Spleen (tissue), 11 donors: ENCODE measurements around the gene CCR9. TPM values are rescaled to one million over a fixed set of nuclear protein-coding genes. Genes with fewer than 3 reads are reported as not detected.

Experiments
- DNase-seq: peaks from one replicate; pipeline ENCODE4 v3.0.0-alpha.2; 2020
- H3K27ac ChIP-seq, 8 donors: fragments of 200-600 bp; sonication (generic) in 7 of 8; 1 replicate in 4 of 8; 2 replicates in 4 of 8; pipeline versions ENCODE4 v1.5.0 to v1.8.0; 2016 to 2021; ENCODE audit warnings: inconsistent platforms in 4 of 8, mild to moderate bottlenecking in 4 of 8, moderate library complexity in 1 of 8
- H3K27me3 ChIP-seq, 7 donors: fragments of 200-600 bp; sonication (generic) in 6 of 7; replicated peaks in 1 of 7; 1 replicate in 4 of 7; 2 replicates in 3 of 7; pipeline versions ENCODE4 v1.5.0 to v1.8.0; 2016 to 2021; ENCODE audit warnings: inconsistent platforms in 3 of 7, mild to moderate bottlenecking in 1 of 7
- H3K36me3 ChIP-seq, 6 donors: fragments of 200-600 bp; sonication (generic) in 5 of 6; 1 replicate in 4 of 6; 2 replicates in 2 of 6; pipeline versions ENCODE4 v1.5.0 to v1.8.0; 2016 to 2021; ENCODE audit warnings: inconsistent platforms in 2 of 6
- H3K4me1 ChIP-seq, 6 donors: fragments of 200-600 bp; sonication (generic) in 5 of 6; 1 replicate in 3 of 6; 2 replicates in 3 of 6; pipeline versions ENCODE4 v1.5.0 to v1.8.0; 2016 to 2021; ENCODE audit warnings: inconsistent platforms in 3 of 6
- H3K4me3 ChIP-seq, 8 donors: fragments of 200-600 bp; sonication (generic) in 7 of 8; 1 replicate in 4 of 8; 2 replicates in 4 of 8; pipeline versions ENCODE4 v1.5.0 to v1.8.0; 2016 to 2021; ENCODE audit warnings: inconsistent platforms in 4 of 8, mild to moderate bottlenecking in 4 of 8, moderate library complexity in 2 of 8
- H3K9me3 ChIP-seq, 8 donors: fragments of 200-600 bp; sonication (generic) in 7 of 8; 1 replicate in 4 of 8; 2 replicates in 4 of 8; pipeline versions ENCODE4 v1.5.0 to v1.8.0; 2016 to 2021; ENCODE audit warnings: inconsistent platforms in 4 of 8
- POLR2A ChIP-seq, 3 donors: fragments of 450-650 bp; IDR thresholded peaks; one replicate each; pipeline ENCODE4 v1.5.1; 2017; ENCODE audit warnings: antibody characterized with exemption in 3 of 3, mild to moderate bottlenecking in 1 of 3
- POLR2AphosphoS5 ChIP-seq, 3 donors: sonication (generic); formaldehyde crosslinking; IDR thresholded peaks; one replicate each; pipeline ENCODE4 v1.5.1; 2017; ENCODE audit warnings: antibody characterized with exemption in 3 of 3
- WGBS, 5 donors: extraction: QIAGEN DNeasy Blood & Tissue Kit in 3 of 5; methylation state at CpG; one replicate each; pipeline versions ENCODE4 v1.1.5 to v1.1.7; 2013 to 2018; 5-methylcytosine and 5-hydroxymethylcytosine counted together
- intact Hi-C: fragments of 100-400 bp; cut with DNase I; formaldehyde crosslinking; loops from one replicate; pipeline ENCODE4 v1.15.0; 2023; ENCODE audit warnings: low total_unique reads
- polyA plus RNA-seq, 3 donors: library from polyadenylated mRNA; stranded (reverse); fragments of 200-250 nt; gene quantifications; one replicate each; pipeline ENCODE4 v1.2.1, GENCODE V29; 2013
- total RNA-seq, 7 donors: library from RNA; depleted of rRNA in 3 of 7; stranded (reverse); fragments of >200 nt in 3 of 7; fragmentation: NEBNext Ultra II Directional in 4 of 7; extraction: Animal tissue kit (Norgen Biotek cat#: 25700) in 4 of 7; gene quantifications; one replicate each; pipeline versions ENCODE4 v1.1.0 to v1.2.1, GENCODE V29; 2016 to 2021
- TF ChIP-seq, protein P1 (sequence below), 11 experiments: fragments of 200-600 bp in 7 of 11; fragments of 450-650 bp in 4 of 11; sonication (generic) in 4 of 11; IDR thresholded peaks in 8 of 11; conservative IDR thresholded peaks in 3 of 11; 1 replicate in 7 of 11; 2 replicates in 4 of 11; pipeline versions ENCODE4 v1.4.0 to v1.8.0; 2016 to 2021; ENCODE audit warnings: antibody characterized with exemption in 11 of 11, inconsistent platforms in 4 of 11, mild to moderate bottlenecking in 1 of 11
- donor health status: healthy with polysubstance abuse.
- donor health status: DM: no; HTN: no; CAD: no; lungs with moderate emphysema.
- donor health status: DM: no; HTN: no; CAD: no.
- donor health status: Bipolar disorder and iron deficiency.
- donor health status: healthy.
- donor health status: DM: no; HTN: no; CAD: no.
- donor health status: DM: yes; HTN: yes; CAD: no.

Gene CCR9
- total and polyA plus RNA-seq, 10 donors = 1.1 to 3.6 (median 1.5) TPM

DNA sequence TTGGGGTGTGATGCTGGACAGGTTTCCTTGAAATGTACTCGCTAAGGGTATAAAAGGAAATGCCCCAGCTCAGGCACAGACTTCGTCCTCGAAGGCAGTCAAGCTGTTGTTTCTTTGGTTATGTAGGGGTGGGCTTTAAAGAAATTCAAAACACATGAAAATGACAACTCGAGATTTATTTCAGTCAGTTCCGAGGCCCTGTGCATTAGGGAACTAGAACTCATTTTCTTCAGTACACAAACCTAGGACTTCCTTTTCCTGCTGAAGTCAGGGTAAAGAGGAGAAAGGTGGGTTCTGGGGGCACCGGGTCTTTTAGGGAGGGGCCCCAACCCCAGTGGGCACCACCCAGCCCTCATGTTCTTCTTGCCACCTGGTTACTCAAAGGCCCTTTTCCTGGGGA is 7.7 kb downstream of the CCR9 start:
- no peak overlapping the region for H3K4me3 ChIP-seq
- no peak for TF ChIP-seq POLR2A (IDR thresholded peaks at IDR 0.05)
- TF ChIP-seq, protein P1, sequence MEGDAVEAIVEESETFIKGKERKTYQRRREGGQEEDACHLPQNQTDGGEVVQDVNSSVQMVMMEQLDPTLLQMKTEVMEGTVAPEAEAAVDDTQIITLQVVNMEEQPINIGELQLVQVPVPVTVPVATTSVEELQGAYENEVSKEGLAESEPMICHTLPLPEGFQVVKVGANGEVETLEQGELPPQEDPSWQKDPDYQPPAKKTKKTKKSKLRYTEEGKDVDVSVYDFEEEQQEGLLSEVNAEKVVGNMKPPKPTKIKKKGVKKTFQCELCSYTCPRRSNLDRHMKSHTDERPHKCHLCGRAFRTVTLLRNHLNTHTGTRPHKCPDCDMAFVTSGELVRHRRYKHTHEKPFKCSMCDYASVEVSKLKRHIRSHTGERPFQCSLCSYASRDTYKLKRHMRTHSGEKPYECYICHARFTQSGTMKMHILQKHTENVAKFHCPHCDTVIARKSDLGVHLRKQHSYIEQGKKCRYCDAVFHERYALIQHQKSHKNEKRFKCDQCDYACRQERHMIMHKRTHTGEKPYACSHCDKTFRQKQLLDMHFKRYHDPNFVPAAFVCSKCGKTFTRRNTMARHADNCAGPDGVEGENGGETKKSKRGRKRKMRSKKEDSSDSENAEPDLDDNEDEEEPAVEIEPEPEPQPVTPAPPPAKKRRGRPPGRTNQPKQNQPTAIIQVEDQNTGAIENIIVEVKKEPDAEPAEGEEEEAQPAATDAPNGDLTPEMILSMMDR (IDR thresholded peaks at IDR 0.05 in 8 of 11, conservative IDR thresholded peaks at IDR 0.05 in 3 of 11) = no peak
- peak overlapping the region in 5 of 8 donors; percentile 9 to 59 (median 50) for H3K27ac ChIP-seq
- no peaks in the 10 kb centered on the region for H3K9me3 ChIP-seq
- no peaks in the 10 kb centered on the region for H3K36me3 ChIP-seq
- intact Hi-C loops = no loop called here
- DNase-seq = no peak
- WGBS, 5 donors = 20 to 43% (median 22%) methylated on average over 6 of the region's 6 CpGs
- H3K27me3 ChIP-seq = no peaks in the 10 kb centered on the region
- peaks cover 2 to 55% (median 14%) of the 10 kb centered on the region in 6 donors for H3K4me1 ChIP-seq

DNA sequence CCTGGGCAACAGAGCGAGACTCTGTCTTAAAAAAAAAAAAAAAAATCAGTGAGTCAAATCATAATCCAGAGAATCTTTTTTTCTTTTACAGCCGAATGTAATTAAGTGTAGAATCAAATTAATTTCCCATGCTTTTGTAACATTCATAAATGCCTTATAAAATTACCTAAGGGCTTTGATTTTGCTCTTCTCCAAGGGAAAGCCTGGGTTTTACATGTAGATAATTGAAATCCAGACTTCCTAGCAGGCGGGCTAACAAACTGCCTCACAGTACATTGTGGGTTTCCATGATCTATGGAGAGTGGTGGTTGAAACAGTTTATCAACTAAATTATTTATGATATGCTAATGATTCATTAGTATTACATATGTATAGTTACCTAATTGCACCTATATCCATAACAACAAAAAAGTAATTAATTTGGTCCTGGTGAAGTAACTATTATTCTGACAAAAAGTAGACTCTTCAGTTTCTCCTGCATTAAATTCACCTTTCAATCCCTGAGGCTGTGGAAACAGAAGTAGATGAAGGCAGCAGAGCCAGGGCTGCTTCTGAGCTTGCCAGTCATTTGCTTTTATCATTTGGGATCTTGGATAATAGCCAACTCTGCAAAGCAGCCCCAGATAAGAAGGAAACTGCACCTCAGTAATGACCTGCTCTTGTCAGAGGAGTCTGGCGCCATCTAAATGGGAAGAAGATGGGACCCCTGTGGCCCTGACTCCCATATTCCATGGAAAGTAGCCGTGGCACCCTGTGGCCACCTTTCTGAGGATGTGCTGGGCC is 9.5 kb downstream of the CCR9 start:
- H3K4me1 ChIP-seq = peaks cover 0 to 39% (median 8%) of the 10 kb centered on the region in 6 donors
- H3K27ac ChIP-seq = no peak overlapping the region
- intact Hi-C loops = no loop called here
- WGBS, 5 donors = 78 to 90% (median 90%) methylated on average over 5 of the region's 5 CpGs
- no peaks in the 10 kb centered on the region for H3K27me3 ChIP-seq
- no peaks in the 10 kb centered on the region for H3K9me3 ChIP-seq
- H3K4me3 ChIP-seq = no peak overlapping the region
- H3K36me3 ChIP-seq = no peaks in the 10 kb centered on the region
- DNase-seq = no peak
- TF ChIP-seq POLR2A (IDR thresholded peaks at IDR 0.05) (no peak), POLR2AphosphoS5 (IDR thresholded peaks at IDR 0.05) (no peak)
- TF ChIP-seq, protein P1 (IDR thresholded peaks at IDR 0.05 in 8 of 11, conservative IDR thresholded peaks at IDR 0.05 in 3 of 11) = no peak

DNA sequence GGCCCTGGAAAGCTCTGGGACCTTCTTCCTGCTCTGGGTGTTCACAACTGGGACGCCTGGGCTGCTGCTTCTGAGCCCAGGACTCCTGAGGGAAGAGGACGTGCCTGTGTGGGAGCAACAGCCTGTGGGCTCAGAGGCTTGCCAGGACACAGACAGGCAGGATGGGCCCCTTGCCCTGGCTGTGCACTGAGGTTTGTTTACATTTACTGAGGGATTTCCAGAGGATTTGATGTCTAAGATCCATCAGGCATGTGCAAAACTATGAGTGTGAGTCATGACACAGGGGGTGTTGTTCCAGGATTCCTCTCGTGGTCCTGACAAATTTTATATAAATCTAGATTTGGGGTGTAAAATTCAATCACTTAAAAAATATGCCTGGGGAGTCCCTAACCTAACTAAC is 10.6 kb downstream of the CCR9 start:
- no peak overlapping the region for H3K27ac ChIP-seq
- no peak overlapping the region for H3K4me3 ChIP-seq
- no peak for DNase-seq
- intact Hi-C loops = no loop called here
- H3K4me1 ChIP-seq = peaks cover 0 to 34% (median 7%) of the 10 kb centered on the region in 6 donors
- WGBS, 5 donors = 78 to 88% (median 81%) methylated on average over 3 of the region's 3 CpGs
- H3K9me3 ChIP-seq = no peaks in the 10 kb centered on the region
- TF ChIP-seq POLR2A (IDR thresholded peaks at IDR 0.05) (no peak), POLR2AphosphoS5 (IDR thresholded peaks at IDR 0.05) (no peak)
- TF ChIP-seq, protein P1 (IDR thresholded peaks at IDR 0.05 in 8 of 11, conservative IDR thresholded peaks at IDR 0.05 in 3 of 11) = no peak
- H3K27me3 ChIP-seq = no peaks in the 10 kb centered on the region
- no peaks in the 10 kb centered on the region for H3K36me3 ChIP-seq

DNA sequence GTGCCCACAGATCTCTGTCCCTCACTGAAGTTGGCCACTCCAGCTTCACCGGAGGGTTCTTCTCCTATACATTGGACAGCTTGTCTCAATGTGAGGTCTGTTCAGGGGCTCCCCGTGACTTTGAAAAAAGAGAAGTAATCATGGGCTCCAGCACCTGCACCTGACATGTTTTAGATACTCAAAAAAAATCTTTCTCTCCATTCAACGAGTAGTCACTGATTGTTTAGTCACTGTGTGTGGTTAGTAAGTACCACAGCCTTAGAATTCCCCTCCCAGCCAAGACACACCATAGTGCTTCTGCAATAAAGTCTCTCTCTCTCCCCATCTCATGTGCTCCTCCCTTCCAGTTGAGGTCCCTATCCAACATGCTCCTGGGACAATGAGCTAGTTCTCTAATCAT is 18.6 kb downstream of the CCR9 start:
- H3K9me3 ChIP-seq = no peaks in the 10 kb centered on the region
- TF ChIP-seq POLR2A (IDR thresholded peaks at IDR 0.05) (no peak), POLR2AphosphoS5 (IDR thresholded peaks at IDR 0.05) (no peak)
- TF ChIP-seq, protein P1 (IDR thresholded peaks at IDR 0.05 in 8 of 11, conservative IDR thresholded peaks at IDR 0.05 in 3 of 11) = no peak
- peak overlapping the region in 4 of 8 donors; percentile 5 to 43 (median 14) for H3K27ac ChIP-seq
- H3K27me3 ChIP-seq = no peaks in the 10 kb centered on the region
- no peaks in the 10 kb centered on the region for H3K36me3 ChIP-seq
- intact Hi-C loops = no loop called here
- peaks cover 4 to 57% (median 15%) of the 10 kb centered on the region in 6 donors for H3K4me1 ChIP-seq
- DNase-seq = peak; percentile 47
- no peak overlapping the region for H3K4me3 ChIP-seq
- 49 to 69% (median 61%) methylated on average over 3 of the region's 3 CpGs for WGBS, 5 donors
